ENCODE data around the gene CRISP2. TPM values are rescaled to one million over a fixed set of nuclear protein-coding genes. Genes with fewer than 3 reads are reported as not detected.
"Not testable (repeated sequence)": the region's sequence is repeated elsewhere in the genome, so short reads cannot be mapped to it uniquely, and the experiment has no call there.

The CRISP2 gene
- total RNA-seq, 1 donor from 2014 or later: not detected

GRCh38 chr6:49733680-49734079, 20.3 kb upstream of the CRISP2 start:
- Mint-ChIP-seq H3K4me3 (no peak overlapping the region), H3K36me3 (ENCODE audit: low read depth) (no peaks in the 10 kb centered on the region), H3K27me3 (ENCODE audit: low read depth) (no peaks in the 10 kb centered on the region), H3K9me3 (no peaks in the 10 kb centered on the region), H3K4me1 (no peaks in the 10 kb centered on the region), H3K27ac (ENCODE audit: unreplicated experiment) (no peak overlapping the region)
- TF ChIP-seq CTCF (conservative IDR thresholded peaks at IDR 0.05): no peak
- DNase-seq (ENCODE audit: low read depth, low spot score): no peak

- Mint-ChIP-seq H3K27me3 (ENCODE audit: low read depth) (no peaks in the 10 kb centered on the region), H3K9me3 (no peaks in the 10 kb centered on the region), H3K4me1 (no peaks in the 10 kb centered on the region), H3K4me3 (no peak overlapping the region), H3K36me3 (ENCODE audit: low read depth) (no peaks in the 10 kb centered on the region), H3K27ac (ENCODE audit: unreplicated experiment) (no peak overlapping the region)
- DNase-seq (ENCODE audit: low read depth, low spot score): no peak
- TF ChIP-seq CTCF (conservative IDR thresholded peaks at IDR 0.05): no peak
Observed at GRCh38 chr6:49732781-49733180, 19.4 kb upstream of the CRISP2 start.

- H3K36me3 Mint-ChIP-seq (ENCODE audit: low read depth): no peaks in the 10 kb centered on the region
- peaks cover 5% of the 10 kb centered on the region for H3K27me3 Mint-ChIP-seq (ENCODE audit: low read depth)
- H3K27ac Mint-ChIP-seq (ENCODE audit: unreplicated experiment): no peak overlapping the region
- H3K9me3 Mint-ChIP-seq: no peaks in the 10 kb centered on the region
- no peak for DNase-seq (ENCODE audit: low read depth, low spot score)
- TF ChIP-seq CTCF (conservative IDR thresholded peaks at IDR 0.05): no peak
- no peaks in the 10 kb centered on the region for H3K4me1 Mint-ChIP-seq
- no peak overlapping the region for H3K4me3 Mint-ChIP-seq
Observed at GRCh38 chr6:49730251-49730650, 16.9 kb upstream of the CRISP2 start.

GRCh38 chr6:49723917-49724316, 10.6 kb upstream of the CRISP2 start:
- not testable (repeated sequence) for H3K36me3 Mint-ChIP-seq (ENCODE audit: low read depth); H3K27me3 Mint-ChIP-seq (ENCODE audit: low read depth); DNase-seq (ENCODE audit: low read depth, low spot score); H3K27ac Mint-ChIP-seq (ENCODE audit: unreplicated experiment); H3K4me1 Mint-ChIP-seq; H3K9me3 Mint-ChIP-seq; H3K4me3 Mint-ChIP-seq

- DNase-seq (ENCODE audit: low read depth, low spot score): no peak
- Mint-ChIP-seq H3K36me3 (ENCODE audit: low read depth) (no peaks in the 10 kb centered on the region), H3K4me3 (no peak overlapping the region), H3K27me3 (ENCODE audit: low read depth) (no peaks in the 10 kb centered on the region), H3K27ac (ENCODE audit: unreplicated experiment) (no peak overlapping the region), H3K9me3 (peaks cover 10% of the 10 kb centered on the region), H3K4me1 (no peaks in the 10 kb centered on the region)
- no peak for TF ChIP-seq CTCF (conservative IDR thresholded peaks at IDR 0.05)
Observed at GRCh38 chr6:49721297-49721696, 8.0 kb upstream of the CRISP2 start.

- no peak overlapping the region for H3K27ac Mint-ChIP-seq (ENCODE audit: unreplicated experiment)
- H3K36me3 Mint-ChIP-seq (ENCODE audit: low read depth): no peaks in the 10 kb centered on the region
- H3K4me3 Mint-ChIP-seq: no peak overlapping the region
- H3K9me3 Mint-ChIP-seq: peaks cover 10% of the 10 kb centered on the region
- H3K4me1 Mint-ChIP-seq: no peaks in the 10 kb centered on the region
- no peak for DNase-seq (ENCODE audit: low read depth, low spot score)
- TF ChIP-seq CTCF (conservative IDR thresholded peaks at IDR 0.05): no peak
- H3K27me3 Mint-ChIP-seq (ENCODE audit: low read depth): no peaks in the 10 kb centered on the region
Observed at GRCh38 chr6:49720372-49720771, 7.0 kb upstream of the CRISP2 start.
